ENCODE data around the gene ZNF511. TPM values are rescaled to one million over a fixed set of nuclear protein-coding genes. Genes with fewer than 3 reads are reported as not detected.
A peak's percentile ranks its signal among the peaks of the same experiment; 100 is the strongest.

The ZNF511 gene
- total RNA-seq, 4 donors from 2014 or later, result 21.8 to 104 (median 27.2) TPM

GRCh38 chr10:133277277-133277992 is 31.3 kb upstream of the ZNF511 start:
- no peak for TF ChIP-seq POLR2AphosphoS5 (IDR thresholded peaks at IDR 0.05)
- TF ChIP-seq, protein P1, sequence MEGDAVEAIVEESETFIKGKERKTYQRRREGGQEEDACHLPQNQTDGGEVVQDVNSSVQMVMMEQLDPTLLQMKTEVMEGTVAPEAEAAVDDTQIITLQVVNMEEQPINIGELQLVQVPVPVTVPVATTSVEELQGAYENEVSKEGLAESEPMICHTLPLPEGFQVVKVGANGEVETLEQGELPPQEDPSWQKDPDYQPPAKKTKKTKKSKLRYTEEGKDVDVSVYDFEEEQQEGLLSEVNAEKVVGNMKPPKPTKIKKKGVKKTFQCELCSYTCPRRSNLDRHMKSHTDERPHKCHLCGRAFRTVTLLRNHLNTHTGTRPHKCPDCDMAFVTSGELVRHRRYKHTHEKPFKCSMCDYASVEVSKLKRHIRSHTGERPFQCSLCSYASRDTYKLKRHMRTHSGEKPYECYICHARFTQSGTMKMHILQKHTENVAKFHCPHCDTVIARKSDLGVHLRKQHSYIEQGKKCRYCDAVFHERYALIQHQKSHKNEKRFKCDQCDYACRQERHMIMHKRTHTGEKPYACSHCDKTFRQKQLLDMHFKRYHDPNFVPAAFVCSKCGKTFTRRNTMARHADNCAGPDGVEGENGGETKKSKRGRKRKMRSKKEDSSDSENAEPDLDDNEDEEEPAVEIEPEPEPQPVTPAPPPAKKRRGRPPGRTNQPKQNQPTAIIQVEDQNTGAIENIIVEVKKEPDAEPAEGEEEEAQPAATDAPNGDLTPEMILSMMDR (IDR thresholded peaks at IDR 0.05), result no peak
- no peak for TF ChIP-seq POLR2A (IDR thresholded peaks at IDR 0.05)
- no peak for TF ChIP-seq EP300 (IDR thresholded peaks at IDR 0.05; ENCODE audit: low read depth)
- no peak for DNase-seq
- H3K4me1 ChIP-seq, result peaks cover 0 to 21% (median 15%) of the 10 kb centered on the region in 4 donors
- 77% methylated on average over 23 of the region's 25 CpGs; no CpG with 5 or more reads in 1 of the 2 donors for WGBS, 2 donors (ENCODE audit: low coverage in 1 of 2)
- intact Hi-C loops (cut with DNase I; ENCODE audit: low total_unique reads), result no loop called here
- peaks cover 0 to 16% (median 7%) of the 10 kb centered on the region in 4 donors for H3K36me3 ChIP-seq
- H3K4me3 ChIP-seq, result no peak overlapping the region
- H3K27ac ChIP-seq, result peak overlapping the region; percentile 28 to 55 (median 48)
- no peaks in the 10 kb centered on the region for H3K9me3 ChIP-seq
- H3K27me3 ChIP-seq, result peaks cover 29% of the 10 kb centered on the region
- in situ Hi-C loops (cut with MboI; ENCODE audit: low pct_ligation_motif_present in 1 of 4, low pct_unique_long_range_greater_than_20kb in 1 of 4, low sequenced_read_pairs in 3 of 4), result no loop called here

GRCh38 chr10:133277993-133278576 is 30.6 kb upstream of the ZNF511 start:
- no peaks in the 10 kb centered on the region for H3K9me3 ChIP-seq
- H3K36me3 ChIP-seq, result peaks cover 0 to 23% (median 11%) of the 10 kb centered on the region in 4 donors
- no peak overlapping the region for H3K4me3 ChIP-seq
- 60 to 76% methylated on average over 1 to 11 of the region's 12 CpGs for WGBS, 2 donors (ENCODE audit: low coverage in 1 of 2)
- intact Hi-C loops (cut with DNase I; ENCODE audit: low total_unique reads) (no loop called here), in situ Hi-C loops (cut with MboI; ENCODE audit: low pct_ligation_motif_present in 1 of 4, low pct_unique_long_range_greater_than_20kb in 1 of 4, low sequenced_read_pairs in 3 of 4) (no loop called here)
- peaks cover 0 to 21% (median 15%) of the 10 kb centered on the region in 4 donors for H3K4me1 ChIP-seq
- peak overlapping the region; percentile 28 to 55 (median 48) for H3K27ac ChIP-seq
- TF ChIP-seq EP300 (IDR thresholded peaks at IDR 0.05; ENCODE audit: low read depth) (no peak), POLR2AphosphoS5 (IDR thresholded peaks at IDR 0.05) (no peak), POLR2A (IDR thresholded peaks at IDR 0.05) (no peak)
- TF ChIP-seq, protein P1 (IDR thresholded peaks at IDR 0.05), result no peak
- peaks cover 29% of the 10 kb centered on the region for H3K27me3 ChIP-seq
- DNase-seq, result no peak

- Histone ChIP-seq H3K27me3 (peaks cover 29% of the 10 kb centered on the region), H3K4me3 (no peak overlapping the region), H3K4me1 (peaks cover 0 to 21% (median 15%) of the 10 kb centered on the region in 4 donors), H3K27ac (peak overlapping the region; percentile 28 to 55 (median 48)), H3K36me3 (peaks cover 0 to 28% (median 14%) of the 10 kb centered on the region in 4 donors), H3K9me3 (no peaks in the 10 kb centered on the region)
- intact Hi-C loops (cut with DNase I; ENCODE audit: low total_unique reads), result no loop called here
- TF ChIP-seq POLR2AphosphoS5 (IDR thresholded peaks at IDR 0.05) (peak in 1 of 3 donors; percentile 32), POLR2A (IDR thresholded peaks at IDR 0.05) (no peak)
- in situ Hi-C loops (cut with MboI; ENCODE audit: low pct_ligation_motif_present in 1 of 4, low pct_unique_long_range_greater_than_20kb in 1 of 4, low sequenced_read_pairs in 3 of 4), result no loop called here
- 70% methylated on average over 13 of the region's 19 CpGs; no CpG with 5 or more reads in 1 of the 2 donors for WGBS, 2 donors (ENCODE audit: low coverage in 1 of 2)
- DNase-seq, result peak; percentile 75
These were observed 30.0 kb upstream of the ZNF511 start for GRCh38 chr10:133278577-133279265.

GRCh38 chr10:133279326-133280226 is 29.1 kb upstream of the ZNF511 start:
- no peak overlapping the region for H3K4me3 ChIP-seq
- H3K27ac ChIP-seq, result peak overlapping the region in 1 of 4 donors; percentile 49
- peaks cover 0 to 36% (median 18%) of the 10 kb centered on the region in 4 donors for H3K36me3 ChIP-seq
- intact Hi-C loops (cut with DNase I; ENCODE audit: low total_unique reads) (no loop called here), in situ Hi-C loops (cut with MboI; ENCODE audit: low pct_ligation_motif_present in 1 of 4, low pct_unique_long_range_greater_than_20kb in 1 of 4, low sequenced_read_pairs in 3 of 4) (no loop called here)
- H3K9me3 ChIP-seq, result no peaks in the 10 kb centered on the region
- WGBS, 2 donors (ENCODE audit: low coverage in 1 of 2), result 77 to 83% methylated on average over 4 to 24 of the region's 24 CpGs
- no peak for DNase-seq
- TF ChIP-seq POLR2AphosphoS5 (IDR thresholded peaks at IDR 0.05), result no peak
- TF ChIP-seq, protein P1 (IDR thresholded peaks at IDR 0.05), result no peak
- TF ChIP-seq EP300 (IDR thresholded peaks at IDR 0.05; ENCODE audit: low read depth), result no peak
- no peak for TF ChIP-seq POLR2A (IDR thresholded peaks at IDR 0.05)
- peaks cover 27% of the 10 kb centered on the region for H3K27me3 ChIP-seq
- peaks cover 0 to 21% (median 15%) of the 10 kb centered on the region in 4 donors for H3K4me1 ChIP-seq

Measured in transverse colon (tissue), 4 donors.